GM20000 (cell line): ENCODE measurements around the gene IQGAP2.
"Not testable (repeated sequence)": the region's sequence is repeated elsewhere in the genome, so short reads cannot be mapped to it uniquely, and the experiment has no call there.

Experiments
- DNase-seq: peaks from one replicate; pipeline ENCODE4 v3.0.0; 2012; ENCODE audit warnings: low spot score
- CTCF ChIP-seq: IDR thresholded peaks from 2 replicates; pipeline ENCODE4 v1.5.1; 2012; ENCODE audit warnings: mild to moderate bottlenecking, control low read depth; ENCODE audit errors: extremely low read depth, missing control alignments

IQGAP2 gene

DNA sequence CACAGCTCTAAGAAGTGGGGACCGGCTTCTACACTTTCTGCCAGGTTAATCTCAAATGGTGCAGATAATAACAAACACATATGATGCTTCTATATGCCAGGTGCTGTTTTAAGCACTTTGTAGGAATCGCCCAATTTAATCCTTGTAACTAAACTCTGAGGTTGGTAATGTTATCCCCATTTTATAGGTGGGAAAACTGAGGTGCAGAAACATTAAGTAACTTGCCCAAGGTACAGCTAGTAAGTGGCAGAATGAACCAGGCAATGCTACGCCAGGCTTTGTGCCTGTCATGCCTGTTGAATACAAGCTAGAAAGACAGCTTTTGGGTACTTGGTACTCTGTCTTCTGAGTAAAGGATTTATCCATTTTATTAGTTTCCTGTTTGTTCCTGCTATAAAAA is 19.7 kb downstream of the IQGAP2 start:
- no peak for TF ChIP-seq CTCF
- no peak for DNase-seq

DNA sequence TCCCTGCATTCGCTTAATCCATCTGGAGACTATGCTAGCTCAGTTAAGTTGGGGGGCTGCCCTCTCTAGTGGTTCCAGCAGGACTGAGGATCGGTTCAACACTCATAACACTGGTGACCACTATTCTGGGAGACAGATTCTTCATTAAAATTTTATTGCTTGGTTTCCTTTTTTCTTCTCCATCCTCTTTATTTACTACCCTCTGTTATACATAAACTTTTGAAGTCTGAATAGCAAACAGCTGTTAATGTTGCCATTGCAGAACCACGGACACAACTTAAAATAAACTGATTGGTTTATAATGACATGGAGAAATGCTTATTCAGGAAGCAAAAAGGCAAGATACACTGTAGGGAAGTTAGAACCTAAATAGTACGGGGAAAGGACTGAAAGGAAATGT is 22.1 kb downstream of the IQGAP2 start:
- no peak for TF ChIP-seq CTCF
- no peak for DNase-seq

DNA sequence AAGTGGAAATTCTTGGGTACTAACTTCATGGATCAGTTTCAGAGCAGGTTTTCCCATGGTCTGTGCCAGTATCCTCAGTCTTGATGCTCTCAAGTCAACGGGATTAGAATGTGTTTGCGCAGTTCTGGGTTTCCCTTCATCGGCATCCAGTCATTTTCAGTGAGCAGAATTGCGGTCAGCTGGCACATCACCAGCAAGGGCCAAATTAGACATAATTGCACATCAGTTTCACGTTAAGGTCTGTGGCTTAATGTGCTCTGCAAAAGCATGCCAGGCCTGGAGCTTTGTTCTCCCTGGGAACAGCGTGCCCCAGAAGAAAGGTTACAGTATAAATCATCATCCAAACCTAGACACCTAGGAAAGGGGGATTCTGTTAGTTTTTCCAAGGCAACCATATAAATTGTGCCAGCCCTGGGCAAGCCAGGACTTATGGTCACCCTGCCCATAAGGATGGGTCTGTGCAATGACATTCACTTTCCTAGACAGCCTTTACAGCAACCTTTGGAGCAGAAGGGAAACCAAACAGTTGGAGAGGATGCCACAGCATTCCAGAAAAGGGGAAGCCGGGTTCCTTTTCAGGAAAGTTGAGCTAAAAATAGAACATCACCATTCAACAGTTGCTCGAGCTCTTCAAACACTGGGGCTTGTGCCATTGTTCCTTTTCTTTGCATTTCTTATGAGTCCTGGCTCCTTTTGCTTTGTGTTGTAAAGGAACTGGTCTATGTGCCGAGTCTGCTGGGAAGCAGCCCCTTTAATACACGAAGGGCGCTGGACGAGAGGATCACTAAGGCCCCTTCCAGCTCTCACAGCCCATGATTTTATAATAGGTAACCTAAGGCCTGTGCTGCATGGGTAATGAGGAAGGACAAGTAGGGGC is 23.1 kb downstream of the IQGAP2 start:
- no peak for TF ChIP-seq CTCF
- DNase-seq: no peak

DNA sequence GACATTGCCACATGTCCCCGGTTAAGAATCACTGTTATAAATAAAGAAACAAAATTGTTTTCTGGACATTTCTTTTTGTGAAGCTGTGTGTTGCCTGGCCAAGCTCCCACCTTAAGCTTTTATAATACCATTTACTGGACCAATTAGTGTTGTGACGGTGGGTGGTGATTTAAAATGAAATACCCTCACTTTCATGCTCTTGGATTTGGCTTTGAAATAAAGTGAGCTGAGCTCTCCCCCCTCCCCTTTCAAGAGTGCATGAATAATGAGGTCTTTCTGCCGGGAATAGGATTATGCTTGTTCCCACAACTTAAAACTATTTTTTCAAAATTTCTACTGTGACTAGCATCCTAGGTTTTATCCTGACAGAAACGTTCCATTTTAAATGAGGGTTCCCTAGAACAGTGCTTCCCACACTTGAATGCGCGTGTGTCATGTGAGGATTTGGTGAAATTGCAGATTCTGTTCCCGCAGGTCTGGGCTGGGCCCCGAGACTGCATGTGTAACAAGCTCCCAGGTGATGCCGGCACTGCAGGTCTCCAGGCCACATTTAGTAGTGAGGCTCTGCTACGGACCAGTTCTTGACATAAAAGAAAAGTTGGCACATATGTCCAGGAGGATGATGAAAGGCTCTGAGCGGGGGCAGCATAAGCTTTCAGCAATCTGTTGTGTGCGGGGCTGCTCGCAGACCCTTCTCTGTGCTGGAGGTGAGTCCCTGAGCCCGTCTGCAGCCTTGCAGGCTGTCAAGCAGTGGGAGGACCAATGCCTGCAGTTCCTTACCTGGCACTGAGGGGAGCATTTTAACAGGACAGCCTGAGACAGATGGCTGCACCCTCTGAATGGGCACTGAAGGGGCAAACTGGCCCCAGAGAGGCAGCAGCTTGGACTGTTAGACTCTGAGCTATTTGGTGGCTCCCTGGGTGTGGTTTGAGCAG is 24.4 kb downstream of the IQGAP2 start:
- TF ChIP-seq CTCF: no peak
- DNase-seq: no peak

DNA sequence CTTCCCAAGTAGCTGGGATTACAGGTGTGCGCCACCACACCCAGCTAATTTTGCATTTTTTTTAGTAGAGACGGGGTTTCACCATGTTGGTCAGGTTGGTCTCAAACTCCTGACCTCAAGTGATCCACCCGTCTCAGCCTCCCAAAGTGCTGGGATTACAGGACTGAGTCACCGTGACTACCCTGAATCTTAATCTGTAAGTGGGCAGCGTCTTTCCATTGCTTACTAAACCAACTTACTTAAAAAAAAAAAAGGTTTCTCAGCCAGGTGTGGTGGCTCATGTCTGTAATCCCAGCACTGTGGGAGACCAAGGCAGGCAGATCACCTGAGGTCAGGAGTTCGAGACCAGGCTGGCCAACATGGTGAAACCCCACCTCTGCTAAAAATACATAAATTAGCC is 25.5 kb downstream of the IQGAP2 start:
- not testable (repeated sequence) for DNase-seq

GRCh38 chr5:76433261-76433660 is 30.2 kb downstream of the IQGAP2 start:
- TF ChIP-seq CTCF: no peak
- no peak for DNase-seq

DNA sequence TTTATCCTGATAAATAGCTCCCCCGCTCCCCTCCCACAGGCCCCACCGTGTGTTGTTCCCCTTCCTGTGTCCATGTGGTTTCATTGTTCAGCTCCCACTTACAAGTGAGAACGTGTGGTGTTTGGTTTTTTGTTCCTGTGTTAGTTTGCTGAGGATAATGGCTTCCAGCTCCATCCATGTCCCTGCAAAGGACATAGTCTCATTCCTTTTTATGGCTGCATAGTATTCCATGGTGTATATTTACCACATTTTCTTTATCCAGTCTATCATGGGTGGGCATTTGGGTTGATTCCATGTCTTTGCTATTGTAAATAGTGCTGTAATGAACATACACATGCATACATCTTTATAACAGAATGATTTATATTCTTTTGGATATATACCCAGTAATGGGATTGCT is 34.4 kb downstream of the IQGAP2 start:
- not testable (repeated sequence) for DNase-seq

GRCh38 chr5:76438025-76438424 is 34.9 kb downstream of the IQGAP2 start:
- no peak for TF ChIP-seq CTCF
- DNase-seq: no peak
